ENCODE data around the gene COPS9. TPM values are rescaled to one million over a fixed set of nuclear protein-coding genes. Genes with fewer than 3 reads are reported as not detected.

Gene COPS9
- total RNA-seq, 1 donor from 2014 or later, result 115 TPM

- peaks cover 2% of the 10 kb centered on the region for H3K4me1 Mint-ChIP-seq (ENCODE audit: low read depth)
- peaks cover 3% of the 10 kb centered on the region for H3K9me3 Mint-ChIP-seq (ENCODE audit: low read depth)
- TF ChIP-seq CTCF (IDR thresholded peaks at IDR 0.05; ENCODE audit: unreplicated experiment), result no peak
- DNase-seq (ENCODE audit: low spot score, unreplicated experiment), result no peak
- H3K4me3 Mint-ChIP-seq (ENCODE audit: low read depth), result no peak overlapping the region
- H3K27me3 Mint-ChIP-seq, result peaks cover 21% of the 10 kb centered on the region
- no peak overlapping the region for H3K27ac Mint-ChIP-seq
- no peaks in the 10 kb centered on the region for H3K36me3 Mint-ChIP-seq (ENCODE audit: insufficient read depth)
Measured at GRCh38 chr2:240168546-240169361, 32.6 kb upstream of the COPS9 start.

- H3K27me3 Mint-ChIP-seq, result peaks cover 27% of the 10 kb centered on the region
- no peaks in the 10 kb centered on the region for H3K36me3 Mint-ChIP-seq (ENCODE audit: insufficient read depth)
- no peak for TF ChIP-seq CTCF (IDR thresholded peaks at IDR 0.05; ENCODE audit: unreplicated experiment)
- no peak overlapping the region for H3K4me3 Mint-ChIP-seq (ENCODE audit: low read depth)
- DNase-seq (ENCODE audit: low spot score, unreplicated experiment), result no peak
- no peak overlapping the region for H3K27ac Mint-ChIP-seq
- H3K9me3 Mint-ChIP-seq (ENCODE audit: low read depth), result peaks cover 3% of the 10 kb centered on the region
- peaks cover 2% of the 10 kb centered on the region for H3K4me1 Mint-ChIP-seq (ENCODE audit: low read depth)
Measured at GRCh38 chr2:240168041-240168440, 31.9 kb upstream of the COPS9 start.

- H3K27me3 Mint-ChIP-seq, result peaks cover 29% of the 10 kb centered on the region
- no peaks in the 10 kb centered on the region for H3K36me3 Mint-ChIP-seq (ENCODE audit: insufficient read depth)
- TF ChIP-seq CTCF (IDR thresholded peaks at IDR 0.05; ENCODE audit: unreplicated experiment), result no peak
- H3K4me1 Mint-ChIP-seq (ENCODE audit: low read depth), result peaks cover 2% of the 10 kb centered on the region
- no peak overlapping the region for H3K4me3 Mint-ChIP-seq (ENCODE audit: low read depth)
- DNase-seq (ENCODE audit: low spot score, unreplicated experiment), result no peak
- H3K9me3 Mint-ChIP-seq (ENCODE audit: low read depth), result no peaks in the 10 kb centered on the region
- H3K27ac Mint-ChIP-seq, result no peak overlapping the region
Measured at GRCh38 chr2:240167588-240167880, 31.4 kb upstream of the COPS9 start.

- H3K36me3 Mint-ChIP-seq (ENCODE audit: insufficient read depth), result no peaks in the 10 kb centered on the region
- no peaks in the 10 kb centered on the region for H3K9me3 Mint-ChIP-seq (ENCODE audit: low read depth)
- no peak for TF ChIP-seq CTCF (IDR thresholded peaks at IDR 0.05; ENCODE audit: unreplicated experiment)
- no peak overlapping the region for H3K27ac Mint-ChIP-seq
- H3K4me3 Mint-ChIP-seq (ENCODE audit: low read depth), result no peak overlapping the region
- peaks cover 31% of the 10 kb centered on the region for H3K27me3 Mint-ChIP-seq
- peaks cover 2% of the 10 kb centered on the region for H3K4me1 Mint-ChIP-seq (ENCODE audit: low read depth)
- no peak for DNase-seq (ENCODE audit: low spot score, unreplicated experiment)
Measured at GRCh38 chr2:240166761-240167587, 30.9 kb upstream of the COPS9 start.

- Mint-ChIP-seq H3K4me1 (ENCODE audit: low read depth) (peaks cover 2% of the 10 kb centered on the region), H3K36me3 (ENCODE audit: insufficient read depth) (no peaks in the 10 kb centered on the region), H3K4me3 (ENCODE audit: low read depth) (no peak overlapping the region), H3K27me3 (peaks cover 28% of the 10 kb centered on the region), H3K27ac (no peak overlapping the region), H3K9me3 (ENCODE audit: low read depth) (no peaks in the 10 kb centered on the region)
- no peak for TF ChIP-seq CTCF (IDR thresholded peaks at IDR 0.05; ENCODE audit: unreplicated experiment)
- DNase-seq (ENCODE audit: low spot score, unreplicated experiment), result no peak
Measured at GRCh38 chr2:240166191-240166590, 30.1 kb upstream of the COPS9 start.

All from progenitor cell of endocrine pancreas (in vitro differentiated cells).